Measurements from ENCODE around the gene NDUFAF7.

DNA sequence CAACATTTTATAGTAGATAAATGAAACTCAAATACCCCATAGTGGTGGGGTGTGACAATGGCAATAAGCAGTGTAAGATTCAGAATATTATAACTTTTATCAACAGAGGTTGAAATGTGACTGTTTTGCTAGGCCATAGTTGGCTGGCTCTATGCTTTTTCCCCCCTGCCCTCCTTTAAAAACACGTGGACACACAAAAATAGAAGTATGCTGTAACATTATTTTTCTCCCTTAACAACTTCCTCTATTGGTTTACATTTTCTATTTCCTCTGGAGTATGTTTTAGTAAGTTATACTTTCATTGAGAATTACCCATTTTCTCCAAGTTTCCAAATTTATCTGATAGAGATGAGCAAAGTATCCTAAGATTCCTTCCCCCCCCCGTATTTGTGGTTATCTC, 31.1 kb downstream of the NDUFAF7 start:
- TF ChIP-seq, protein P1, sequence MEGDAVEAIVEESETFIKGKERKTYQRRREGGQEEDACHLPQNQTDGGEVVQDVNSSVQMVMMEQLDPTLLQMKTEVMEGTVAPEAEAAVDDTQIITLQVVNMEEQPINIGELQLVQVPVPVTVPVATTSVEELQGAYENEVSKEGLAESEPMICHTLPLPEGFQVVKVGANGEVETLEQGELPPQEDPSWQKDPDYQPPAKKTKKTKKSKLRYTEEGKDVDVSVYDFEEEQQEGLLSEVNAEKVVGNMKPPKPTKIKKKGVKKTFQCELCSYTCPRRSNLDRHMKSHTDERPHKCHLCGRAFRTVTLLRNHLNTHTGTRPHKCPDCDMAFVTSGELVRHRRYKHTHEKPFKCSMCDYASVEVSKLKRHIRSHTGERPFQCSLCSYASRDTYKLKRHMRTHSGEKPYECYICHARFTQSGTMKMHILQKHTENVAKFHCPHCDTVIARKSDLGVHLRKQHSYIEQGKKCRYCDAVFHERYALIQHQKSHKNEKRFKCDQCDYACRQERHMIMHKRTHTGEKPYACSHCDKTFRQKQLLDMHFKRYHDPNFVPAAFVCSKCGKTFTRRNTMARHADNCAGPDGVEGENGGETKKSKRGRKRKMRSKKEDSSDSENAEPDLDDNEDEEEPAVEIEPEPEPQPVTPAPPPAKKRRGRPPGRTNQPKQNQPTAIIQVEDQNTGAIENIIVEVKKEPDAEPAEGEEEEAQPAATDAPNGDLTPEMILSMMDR (IDR thresholded peaks at IDR 0.05), result no peak
- TF ChIP-seq POLR2AphosphoS5 (IDR thresholded peaks at IDR 0.05), result no peak
